ENCODE results near the gene KLHDC10.

DNA sequence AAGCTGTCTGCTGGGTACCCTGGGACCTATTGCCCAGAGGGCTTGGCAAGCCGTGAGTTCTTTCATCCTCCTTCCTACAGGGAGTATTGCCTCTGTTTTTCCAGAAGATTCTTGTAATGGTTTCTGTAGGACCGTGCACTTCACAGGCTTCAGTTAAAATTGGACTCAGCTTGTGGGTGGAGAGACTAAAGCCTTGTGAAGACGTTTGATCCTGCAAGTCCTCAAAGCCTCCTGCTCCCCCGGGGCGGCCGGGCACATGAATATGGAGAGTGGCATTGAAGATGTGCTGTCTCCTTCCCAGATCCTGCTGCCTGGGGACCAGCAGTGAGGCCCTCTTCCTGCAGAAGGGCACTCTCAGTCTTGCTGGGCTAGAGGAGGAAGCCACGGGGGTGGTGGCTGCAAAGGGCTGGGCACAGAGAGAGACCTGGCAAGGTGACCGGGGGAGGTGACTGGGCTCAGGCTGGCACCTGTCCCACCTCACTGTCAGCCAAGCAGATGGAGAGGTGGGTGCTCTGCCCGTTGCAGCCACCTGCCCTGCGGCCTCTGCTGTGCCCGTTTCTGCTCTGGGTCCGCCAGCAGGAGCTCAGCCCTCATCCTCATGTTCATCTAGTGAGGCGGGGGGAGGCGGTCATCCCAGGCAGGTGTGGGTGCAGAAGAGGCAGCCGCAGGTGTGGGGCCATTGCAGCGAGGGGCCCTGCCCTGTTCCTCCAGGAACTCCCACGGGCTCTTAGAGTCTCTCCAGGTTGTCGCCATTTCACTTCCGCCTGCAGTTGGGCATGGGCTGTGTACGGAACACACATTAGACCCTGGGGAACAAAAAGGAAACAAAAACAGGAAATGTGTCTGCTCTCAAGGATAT, 79.2 kb downstream of the KLHDC10 start:
- TF ChIP-seq EZH2 (IDR thresholded peaks at IDR 0.05; ENCODE audit: insufficient read depth, poor library complexity, severe bottlenecking) (no peak), EZH2phosphoT487 (IDR thresholded peaks at IDR 0.05; ENCODE audit: insufficient read depth, low read depth) (no peak)
